ENCODE data around the gene SPTLC3. TPM values are rescaled to one million over a fixed set of nuclear protein-coding genes. Genes with fewer than 3 reads are reported as not detected.

The SPTLC3 gene
- total RNA-seq, 1 donor from 2014 or later, result 27.0 TPM

GRCh38 chr20:13099676-13100075 is 90.9 kb downstream of the SPTLC3 start:
- no peak for DNase-seq (ENCODE audit: low spot score in 2 of 2, unreplicated experiment in 2 of 2)
- H3K27me3 Mint-ChIP-seq (ENCODE audit: low read depth), result no peaks in the 10 kb centered on the region
- TF ChIP-seq CTCF (IDR thresholded peaks at IDR 0.05; ENCODE audit: unreplicated experiment), result no peak
- no peaks in the 10 kb centered on the region for H3K9me3 Mint-ChIP-seq
- peaks cover 8% of the 10 kb centered on the region for H3K4me1 Mint-ChIP-seq
- H3K4me3 Mint-ChIP-seq, result no peak overlapping the region
- H3K27ac Mint-ChIP-seq, result peak overlapping the region; percentile 45
- H3K36me3 Mint-ChIP-seq, result peaks cover 2% of the 10 kb centered on the region

DNA sequence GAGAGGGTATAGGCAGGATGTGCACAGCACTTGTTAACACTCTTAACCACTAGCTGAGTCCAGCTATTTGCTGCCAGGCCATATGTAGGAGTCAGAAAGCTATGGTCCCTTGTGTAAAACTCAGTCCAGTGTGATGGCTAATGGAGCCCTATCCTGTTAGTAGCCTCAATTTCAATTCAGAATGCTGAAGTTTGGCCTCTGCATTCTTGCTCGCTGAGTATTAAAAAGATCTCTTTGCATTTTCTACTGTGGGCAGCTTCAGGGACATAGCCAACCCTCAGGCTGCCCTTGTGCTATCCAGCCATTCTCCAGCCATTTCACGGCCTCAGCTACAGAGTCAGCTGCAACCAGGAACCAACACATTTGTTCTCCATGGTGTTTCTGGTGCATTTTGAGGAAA is 92.5 kb downstream of the SPTLC3 start:
- H3K4me1 Mint-ChIP-seq, result peaks cover 11% of the 10 kb centered on the region
- H3K27me3 Mint-ChIP-seq (ENCODE audit: low read depth), result no peaks in the 10 kb centered on the region
- H3K4me3 Mint-ChIP-seq, result no peak overlapping the region
- H3K9me3 Mint-ChIP-seq, result no peaks in the 10 kb centered on the region
- TF ChIP-seq CTCF (IDR thresholded peaks at IDR 0.05; ENCODE audit: unreplicated experiment), result no peak
- no peak overlapping the region for H3K27ac Mint-ChIP-seq
- peaks cover 2% of the 10 kb centered on the region for H3K36me3 Mint-ChIP-seq
- no peak for DNase-seq (ENCODE audit: low spot score in 2 of 2, unreplicated experiment in 2 of 2)

DNA sequence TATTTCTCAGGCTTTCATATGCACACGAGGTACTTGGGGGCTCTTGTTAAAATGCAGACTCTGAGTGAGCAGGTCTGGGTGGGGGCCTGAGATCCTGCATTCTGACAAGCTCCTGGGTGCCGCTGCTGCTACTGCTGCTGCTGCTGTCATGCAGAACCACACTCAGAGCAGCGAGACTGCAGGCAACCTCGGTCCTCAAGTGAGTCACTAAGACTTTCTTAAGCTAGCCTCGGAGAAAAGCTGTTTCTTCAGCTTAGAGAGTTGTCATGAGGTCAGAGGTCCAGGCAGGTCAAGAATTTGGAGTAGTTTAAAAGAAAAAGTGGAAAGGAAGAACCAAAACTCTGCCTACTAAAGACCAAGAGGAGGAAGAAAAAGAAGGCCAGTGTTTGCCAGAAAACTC is 92.9 kb downstream of the SPTLC3 start:
- Mint-ChIP-seq H3K27ac (no peak overlapping the region), H3K4me1 (peaks cover 11% of the 10 kb centered on the region), H3K27me3 (ENCODE audit: low read depth) (no peaks in the 10 kb centered on the region), H3K9me3 (no peaks in the 10 kb centered on the region), H3K4me3 (no peak overlapping the region), H3K36me3 (peaks cover 2% of the 10 kb centered on the region)
- TF ChIP-seq CTCF (IDR thresholded peaks at IDR 0.05; ENCODE audit: unreplicated experiment), result no peak
- DNase-seq (ENCODE audit: low spot score in 2 of 2, unreplicated experiment in 2 of 2), result no peak

- no peak overlapping the region for H3K4me3 Mint-ChIP-seq
- H3K36me3 Mint-ChIP-seq, result peaks cover 2% of the 10 kb centered on the region
- peaks cover 11% of the 10 kb centered on the region for H3K4me1 Mint-ChIP-seq
- no peak overlapping the region for H3K27ac Mint-ChIP-seq
- no peak for DNase-seq (ENCODE audit: low spot score in 2 of 2, unreplicated experiment in 2 of 2)
- TF ChIP-seq CTCF (IDR thresholded peaks at IDR 0.05; ENCODE audit: unreplicated experiment), result no peak
- H3K9me3 Mint-ChIP-seq, result no peaks in the 10 kb centered on the region
- no peaks in the 10 kb centered on the region for H3K27me3 Mint-ChIP-seq (ENCODE audit: low read depth)
Measured at GRCh38 chr20:13102237-13102636, 93.5 kb downstream of the SPTLC3 start.

DNA sequence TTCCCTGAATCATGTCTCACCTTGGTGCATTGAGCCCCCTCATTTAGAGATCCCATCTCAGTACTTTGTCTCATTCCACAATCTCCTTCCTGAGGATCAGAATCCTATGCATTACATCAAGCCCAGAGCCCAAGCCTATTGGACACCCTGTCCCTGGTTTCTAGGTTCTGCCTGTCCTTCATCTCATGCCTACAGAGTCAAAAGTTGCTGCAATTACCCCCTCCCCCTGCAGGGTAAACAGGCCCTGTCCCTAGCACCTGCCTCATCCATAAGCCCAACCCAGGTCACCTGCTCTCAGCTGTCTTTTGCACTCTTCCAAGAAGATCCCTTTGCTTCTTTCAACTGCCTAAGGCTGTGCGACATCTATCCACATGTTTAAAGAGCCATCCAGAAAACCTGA is 93.9 kb downstream of the SPTLC3 start:
- Mint-ChIP-seq H3K4me1 (peaks cover 11% of the 10 kb centered on the region), H3K36me3 (peaks cover 2% of the 10 kb centered on the region), H3K27me3 (ENCODE audit: low read depth) (no peaks in the 10 kb centered on the region), H3K4me3 (no peak overlapping the region), H3K9me3 (no peaks in the 10 kb centered on the region), H3K27ac (no peak overlapping the region)
- no peak for TF ChIP-seq CTCF (IDR thresholded peaks at IDR 0.05; ENCODE audit: unreplicated experiment)
- no peak for DNase-seq (ENCODE audit: low spot score in 2 of 2, unreplicated experiment in 2 of 2)

GRCh38 chr20:13105039-13105438 is 96.3 kb downstream of the SPTLC3 start:
- Mint-ChIP-seq H3K4me1 (peaks cover 7% of the 10 kb centered on the region), H3K36me3 (peaks cover 2% of the 10 kb centered on the region), H3K27me3 (ENCODE audit: low read depth) (no peaks in the 10 kb centered on the region), H3K27ac (no peak overlapping the region), H3K9me3 (no peaks in the 10 kb centered on the region), H3K4me3 (no peak overlapping the region)
- no peak for TF ChIP-seq CTCF (IDR thresholded peaks at IDR 0.05; ENCODE audit: unreplicated experiment)
- no peak for DNase-seq (ENCODE audit: low spot score in 2 of 2, unreplicated experiment in 2 of 2)
